ENCODE data around the gene SLIT3.

SLIT3 gene

DNA sequence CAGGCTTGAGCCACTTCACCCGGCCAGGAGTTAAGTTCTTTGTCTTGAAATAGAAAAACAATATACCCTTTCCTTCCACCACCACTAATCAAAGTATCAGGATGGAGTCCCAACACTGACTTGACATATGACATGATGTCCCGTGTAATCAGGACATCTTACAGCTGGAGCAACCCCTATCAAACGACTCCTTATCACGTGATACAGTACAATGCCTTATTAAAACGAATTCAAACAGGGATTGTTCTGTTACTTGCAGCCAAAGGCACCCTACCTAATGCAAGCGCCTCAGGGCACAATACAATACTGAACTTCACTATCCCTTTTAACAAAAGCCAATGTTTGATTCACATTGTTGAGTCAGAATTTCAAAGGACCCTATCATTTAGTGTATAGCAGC lies 261.3 kb downstream of the SLIT3 start:
- no peak for DNase-seq
- TF ChIP-seq POLR2A (IDR thresholded peaks at IDR 0.05; ENCODE audit: low read length) (no peak), GATA1 (IDR thresholded peaks at IDR 0.05; ENCODE audit: low read depth, low read length) (no peak)

DNA sequence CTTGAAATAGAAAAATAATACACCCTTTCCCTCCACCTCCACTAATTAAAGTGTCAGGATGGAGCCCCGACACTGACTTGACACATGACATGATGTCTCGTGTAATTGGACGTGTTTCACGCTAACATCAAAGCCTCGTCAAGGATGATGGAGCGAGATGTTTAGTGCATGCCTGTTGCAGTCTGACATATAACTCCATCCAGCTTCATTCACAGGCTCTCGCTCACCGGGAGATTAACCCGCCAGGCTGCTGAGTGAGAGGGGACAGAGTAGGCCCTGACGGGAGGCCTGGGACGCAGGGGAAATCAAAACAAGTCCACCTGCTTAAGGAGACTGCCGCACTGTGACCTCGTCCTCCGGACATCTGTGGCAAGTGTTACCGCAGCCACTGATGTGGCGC lies 263.5 kb downstream of the SLIT3 start:
- DNase-seq = no peak
- TF ChIP-seq POLR2A (IDR thresholded peaks at IDR 0.05; ENCODE audit: low read length) (no peak), GATA1 (IDR thresholded peaks at IDR 0.05; ENCODE audit: low read depth, low read length) (no peak)

DNA sequence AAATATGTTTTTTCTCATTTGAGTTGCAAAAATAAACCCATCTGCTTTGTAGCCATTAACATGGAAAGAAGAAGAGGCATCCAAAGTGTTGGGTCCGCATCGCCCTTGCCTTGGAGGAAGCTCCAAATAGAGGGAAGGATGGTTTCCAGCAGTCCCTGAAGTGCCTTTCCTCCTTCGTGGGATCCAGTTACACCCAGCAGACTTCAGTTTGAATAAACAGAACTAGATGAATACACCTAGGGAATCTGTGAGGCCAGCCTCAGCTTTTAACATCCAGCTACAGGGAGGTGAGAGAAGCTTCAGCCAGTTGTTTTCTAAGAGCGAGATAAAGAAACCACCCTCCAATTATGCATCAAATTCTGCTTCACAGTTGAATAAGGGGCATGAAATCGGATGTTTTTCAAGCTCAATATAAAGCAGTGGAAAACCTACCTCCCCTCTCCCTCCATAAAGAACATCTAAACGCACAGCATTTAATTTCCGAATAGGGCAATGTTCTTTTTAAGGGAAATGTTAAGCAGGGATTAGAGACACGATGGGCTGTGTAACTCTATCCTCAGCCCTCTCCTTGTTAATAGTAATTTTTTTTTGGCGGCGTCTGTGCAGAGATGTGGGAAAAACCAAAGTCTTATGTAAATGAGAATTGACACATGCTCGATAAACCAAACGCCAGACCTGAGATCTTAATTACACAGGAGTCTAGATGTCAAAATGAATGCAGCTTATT lies 264.7 kb downstream of the SLIT3 start:
- DNase-seq = no peak
- no peak for TF ChIP-seq POLR2A (IDR thresholded peaks at IDR 0.05; ENCODE audit: low read length)
- TF ChIP-seq GATA1 (IDR thresholded peaks at IDR 0.05; ENCODE audit: low read depth, low read length) = no peak

DNA sequence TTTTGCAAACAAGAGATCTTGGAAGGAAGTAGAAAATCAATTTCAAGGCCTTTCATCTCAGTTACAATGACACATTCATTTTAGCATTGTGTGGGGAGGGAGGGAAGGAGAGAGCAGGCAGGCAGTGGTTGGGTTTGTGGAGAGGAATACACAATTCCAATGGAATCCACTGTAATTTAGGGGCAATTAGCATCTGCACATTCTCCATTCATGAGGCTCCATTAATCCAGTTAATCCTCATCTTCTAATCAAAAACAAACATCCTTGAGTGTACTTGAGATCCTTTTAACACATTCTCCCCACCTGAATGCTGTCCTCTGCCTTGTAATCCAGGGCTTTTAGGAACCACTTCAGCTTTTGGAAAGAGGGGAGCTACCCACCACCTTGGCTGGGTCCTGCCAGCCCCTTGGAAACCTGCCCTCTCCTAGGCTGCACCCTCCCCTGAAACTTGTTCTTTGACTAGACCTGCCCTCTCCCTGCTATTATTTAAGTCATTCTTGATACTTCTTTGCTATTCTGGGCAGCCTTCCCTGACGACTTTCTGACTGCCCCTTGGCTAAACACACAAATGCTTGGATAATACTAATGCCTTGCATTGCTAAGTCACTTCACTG lies 271.2 kb downstream of the SLIT3 start:
- TF ChIP-seq POLR2A (IDR thresholded peaks at IDR 0.05; ENCODE audit: low read length) (no peak), GATA1 (IDR thresholded peaks at IDR 0.05; ENCODE audit: low read depth, low read length) (no peak)
- no peak for DNase-seq

DNA sequence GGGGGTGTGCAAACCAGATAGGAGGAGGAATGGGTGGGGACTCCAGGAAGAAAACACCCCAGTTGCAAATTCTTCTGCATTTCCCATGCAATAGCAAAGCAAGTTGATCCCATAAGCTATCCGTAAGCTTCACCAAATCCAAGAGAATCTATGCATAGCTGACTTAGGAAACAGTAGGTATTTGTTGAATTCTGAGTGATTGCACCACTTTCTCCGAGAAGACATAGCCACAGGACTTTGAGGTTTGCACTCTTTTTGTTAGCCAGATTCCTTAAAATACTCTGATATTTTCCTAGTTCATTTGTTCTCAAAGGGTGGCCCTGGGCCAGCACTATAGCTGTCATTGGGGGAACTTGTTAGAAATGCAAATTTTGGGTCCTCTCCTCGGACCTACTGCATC lies 271.9 kb downstream of the SLIT3 start:
- TF ChIP-seq POLR2A (IDR thresholded peaks at IDR 0.05; ENCODE audit: low read length) = no peak
- TF ChIP-seq GATA1 (IDR thresholded peaks at IDR 0.05; ENCODE audit: low read depth, low read length) = no peak
- DNase-seq = no peak

DNA sequence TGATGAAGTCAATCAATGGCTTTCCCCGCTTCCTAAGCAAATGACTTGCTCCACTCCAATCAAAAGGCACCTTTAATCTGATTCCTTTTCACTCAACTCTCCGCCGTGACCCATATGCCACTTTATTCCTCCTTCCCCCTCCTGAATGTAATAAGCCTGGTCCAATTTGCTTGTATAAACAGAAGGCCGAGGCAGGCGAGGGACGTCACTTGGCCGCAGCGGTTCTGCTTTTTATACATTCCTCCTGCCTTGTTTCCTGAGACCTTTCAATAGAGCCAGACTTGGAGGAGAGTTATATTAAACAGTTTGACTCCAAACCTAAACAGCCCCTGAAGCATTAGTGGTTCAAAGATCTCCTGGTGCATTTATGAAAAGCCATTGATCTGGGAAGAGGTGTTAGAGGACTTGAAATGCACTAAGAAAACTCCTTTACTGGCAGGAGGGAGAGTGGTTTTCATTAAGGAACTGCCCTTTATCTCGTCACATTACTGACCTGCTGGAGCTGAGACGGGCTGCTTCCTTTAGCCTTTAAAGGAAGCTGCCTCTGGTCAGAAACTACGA lies 273.4 kb downstream of the SLIT3 start:
- no peak for DNase-seq
- TF ChIP-seq GATA1 (IDR thresholded peaks at IDR 0.05; ENCODE audit: low read depth, low read length) (no peak), POLR2A (IDR thresholded peaks at IDR 0.05; ENCODE audit: low read length) (no peak)

DNA sequence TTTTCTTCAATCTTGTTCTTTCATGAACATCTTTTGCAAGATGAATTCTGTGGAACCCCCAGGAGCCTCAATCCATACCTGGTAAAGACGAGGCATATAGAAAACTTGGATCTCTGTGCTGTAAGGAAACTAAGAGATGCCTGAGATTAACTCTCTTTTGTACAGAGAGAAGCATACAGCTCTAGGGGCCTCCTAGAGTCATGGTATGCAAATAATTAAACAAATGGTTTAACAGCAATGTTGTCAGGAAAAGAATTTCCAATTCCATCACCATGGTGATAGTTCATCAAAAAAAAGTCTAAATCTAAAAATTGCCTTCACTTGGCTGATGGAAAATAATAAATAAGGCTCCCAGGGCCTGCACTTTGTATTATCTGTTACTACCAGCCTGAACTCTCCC lies 275.4 kb downstream of the SLIT3 start:
- no peak for TF ChIP-seq POLR2A (IDR thresholded peaks at IDR 0.05; ENCODE audit: low read length)
- TF ChIP-seq GATA1 (IDR thresholded peaks at IDR 0.05; ENCODE audit: low read depth, low read length) = no peak
- DNase-seq = no peak

DNA sequence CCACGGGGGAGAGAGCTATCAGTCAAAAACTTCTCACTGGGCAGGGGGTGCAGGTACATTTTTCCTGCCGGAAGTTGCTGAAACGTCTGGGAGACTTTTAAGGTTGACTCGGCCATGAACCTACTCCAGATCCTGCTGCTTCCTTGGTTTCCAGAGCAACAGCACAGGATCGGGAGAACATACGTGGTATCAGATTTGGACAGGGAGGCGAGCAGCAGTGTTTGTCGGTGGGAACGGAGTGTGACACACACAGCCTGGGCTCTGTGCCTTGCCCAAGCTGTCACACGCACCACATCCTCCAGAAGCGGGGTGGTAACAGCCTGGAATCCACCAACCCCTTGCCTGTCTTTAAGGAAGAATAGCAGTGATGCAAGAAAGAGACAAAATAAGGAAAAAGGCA lies 276.5 kb downstream of the SLIT3 start:
- DNase-seq = no peak
- TF ChIP-seq GATA1 (IDR thresholded peaks at IDR 0.05; ENCODE audit: low read depth, low read length) = no peak
- no peak for TF ChIP-seq POLR2A (IDR thresholded peaks at IDR 0.05; ENCODE audit: low read length)

DNA sequence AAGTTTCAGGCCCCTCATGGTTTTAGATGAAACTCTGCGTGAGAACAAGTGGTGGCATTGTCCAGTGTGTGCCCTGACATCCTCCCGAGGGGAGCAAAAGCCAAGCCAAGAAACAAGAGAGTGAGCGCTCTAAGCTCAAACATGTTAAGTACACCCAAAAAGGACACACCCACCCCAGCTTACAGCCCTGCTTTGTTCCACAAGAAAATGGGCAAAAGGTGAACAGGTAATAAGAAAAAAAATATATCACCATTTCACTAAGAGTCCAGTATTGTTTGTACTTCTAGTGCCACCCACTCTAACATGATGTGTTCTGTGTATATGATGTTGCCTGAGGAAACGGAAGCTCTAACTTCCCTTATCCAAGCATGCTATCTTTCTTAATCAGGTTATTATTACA lies 278.2 kb downstream of the SLIT3 start:
- TF ChIP-seq POLR2A (IDR thresholded peaks at IDR 0.05; ENCODE audit: low read length) = no peak
- no peak for TF ChIP-seq GATA1 (IDR thresholded peaks at IDR 0.05; ENCODE audit: low read depth, low read length)
- no peak for DNase-seq

DNA sequence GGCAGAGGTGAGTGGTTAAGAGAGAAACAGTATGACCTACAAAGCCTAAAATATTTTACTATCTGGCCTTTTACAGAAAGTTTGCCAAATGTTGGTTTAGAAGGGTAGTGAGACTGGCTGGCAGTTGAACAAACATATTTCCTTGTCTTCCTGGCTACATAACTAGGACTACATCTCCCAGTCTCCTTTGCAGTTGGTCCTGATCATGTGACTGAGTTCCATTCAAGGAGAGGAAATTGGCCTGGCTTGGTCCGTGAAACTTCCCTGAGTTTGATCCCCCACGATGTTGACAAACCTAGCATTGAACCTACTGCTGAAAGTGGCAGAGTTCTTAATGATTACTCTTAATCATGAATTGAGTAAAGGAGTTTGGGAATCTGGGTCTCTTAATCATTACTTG lies 280.8 kb downstream of the SLIT3 start:
- TF ChIP-seq POLR2A (IDR thresholded peaks at IDR 0.05; ENCODE audit: low read length) = no peak
- no peak for TF ChIP-seq GATA1 (IDR thresholded peaks at IDR 0.05; ENCODE audit: low read depth, low read length)
- DNase-seq = no peak

DNA sequence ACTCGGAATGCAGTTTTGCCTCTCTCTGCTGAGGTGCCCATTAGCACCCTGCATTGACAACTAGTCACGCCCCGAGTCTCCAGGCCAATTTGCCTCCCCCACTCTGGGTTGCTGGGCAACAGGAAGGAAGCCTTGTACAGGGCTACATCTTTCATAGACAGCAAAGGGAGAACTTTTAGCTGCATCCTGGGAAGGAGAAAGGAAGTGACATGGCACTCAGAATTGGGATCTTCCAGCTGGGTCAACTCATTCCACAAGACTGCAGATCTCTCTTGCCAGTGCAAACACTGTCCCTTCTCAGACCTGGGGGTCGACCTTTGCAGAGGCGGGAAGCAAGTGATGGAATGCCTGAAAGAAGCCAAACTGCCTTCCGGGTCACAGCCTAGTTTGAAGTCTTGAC lies 282.0 kb downstream of the SLIT3 start:
- no peak for TF ChIP-seq POLR2A (IDR thresholded peaks at IDR 0.05; ENCODE audit: low read length)
- TF ChIP-seq GATA1 (IDR thresholded peaks at IDR 0.05; ENCODE audit: low read depth, low read length) = no peak
- DNase-seq = no peak

DNA sequence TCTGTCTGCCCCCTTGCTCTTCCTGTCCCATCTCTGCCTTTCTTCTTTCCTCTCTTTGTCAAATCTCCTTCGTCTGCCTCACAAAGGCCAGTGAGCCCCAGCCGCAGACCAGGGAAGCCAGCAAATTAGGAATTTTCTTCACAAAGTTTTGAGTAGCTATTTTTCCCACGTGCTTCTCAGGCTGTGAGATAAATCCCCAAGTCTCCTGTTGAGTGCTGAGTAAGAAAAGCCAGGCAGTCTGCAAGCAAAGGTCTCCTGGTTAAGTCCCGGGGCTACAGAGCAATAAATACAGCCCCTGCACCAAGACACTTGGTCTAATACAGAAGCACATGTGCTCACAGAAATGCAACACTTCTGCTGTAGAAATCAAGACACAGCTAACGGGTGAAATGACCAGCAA lies 284.9 kb downstream of the SLIT3 start:
- no peak for DNase-seq

DNA sequence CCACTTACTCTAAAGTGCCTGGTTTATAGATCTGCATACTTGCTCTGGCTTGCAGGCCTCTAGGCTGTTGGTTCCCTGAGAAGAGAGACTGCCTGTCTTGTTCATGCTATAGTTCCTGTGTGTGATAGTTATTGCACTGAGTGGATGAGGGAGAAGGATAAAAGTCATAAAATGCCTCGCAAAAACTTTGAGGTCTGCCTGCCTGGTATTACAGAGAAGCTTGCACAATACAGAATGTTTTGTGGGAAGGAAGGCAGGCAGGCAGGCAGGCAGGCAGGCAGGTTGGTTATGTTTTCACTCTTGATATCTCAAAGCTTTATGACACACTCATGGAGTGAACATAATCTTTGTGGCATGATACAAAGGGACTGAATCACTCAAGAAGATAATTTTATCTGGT lies 287.1 kb downstream of the SLIT3 start:
- no peak for DNase-seq
- TF ChIP-seq GATA1 (IDR thresholded peaks at IDR 0.05; ENCODE audit: low read depth, low read length) = no peak
- TF ChIP-seq POLR2A (IDR thresholded peaks at IDR 0.05; ENCODE audit: low read length) = no peak

More for the DNA sequence above, 284.9 kb downstream of the SLIT3 start:
- TF ChIP-seq GATA1 (IDR thresholded peaks at IDR 0.05; ENCODE audit: low read depth, low read length) (no peak), POLR2A (IDR thresholded peaks at IDR 0.05; ENCODE audit: low read length) (no peak)

DNA sequence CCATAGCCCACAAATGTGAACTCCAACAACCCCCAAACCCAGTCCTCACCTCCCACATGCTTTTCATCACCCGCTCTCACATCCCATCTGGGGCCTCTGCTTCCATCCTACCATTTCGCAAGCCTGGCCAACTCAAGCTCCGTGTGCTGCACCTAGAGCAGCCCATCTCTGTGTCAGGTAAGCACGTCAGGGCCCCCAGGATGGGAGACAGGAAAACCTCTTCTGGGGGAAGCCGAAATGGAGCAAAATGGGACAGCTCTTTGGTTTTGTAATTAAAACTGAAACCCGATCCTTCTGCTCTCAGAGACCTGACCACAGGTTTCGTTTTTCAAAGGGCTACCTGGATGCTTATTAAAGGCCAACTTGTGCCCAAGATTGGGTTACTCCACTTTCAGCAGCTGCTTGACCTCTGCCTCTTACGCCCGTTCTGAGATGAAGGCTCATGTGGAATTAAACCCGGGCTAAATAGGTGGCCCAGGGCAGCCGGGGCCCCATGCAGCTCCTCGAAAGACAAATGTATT lies 287.7 kb downstream of the SLIT3 start:
- no peak for DNase-seq
- no peak for TF ChIP-seq POLR2A (IDR thresholded peaks at IDR 0.05; ENCODE audit: low read length)
- TF ChIP-seq GATA1 (IDR thresholded peaks at IDR 0.05; ENCODE audit: low read depth, low read length) = no peak

DNA sequence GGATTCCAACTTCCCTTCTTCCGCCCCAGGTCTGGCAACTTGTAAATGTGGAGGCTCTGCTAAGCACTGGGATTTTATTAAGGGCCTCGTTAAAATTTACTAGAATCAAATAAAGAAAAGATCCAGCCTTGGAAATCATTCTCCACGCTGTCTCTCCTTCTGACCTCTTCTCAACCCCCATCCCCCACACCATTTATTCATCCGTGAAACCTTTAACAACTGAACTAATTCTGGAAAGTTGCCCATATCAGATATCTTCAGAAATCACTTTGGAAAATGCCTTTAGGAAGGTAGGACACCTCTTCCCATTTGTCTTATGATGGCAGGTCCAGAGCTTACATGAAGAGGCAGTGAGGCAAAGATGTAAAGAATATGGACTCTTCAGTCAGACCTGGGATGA lies 288.5 kb downstream of the SLIT3 start:
- TF ChIP-seq POLR2A (IDR thresholded peaks at IDR 0.05; ENCODE audit: low read length) (no peak), GATA1 (IDR thresholded peaks at IDR 0.05; ENCODE audit: low read depth, low read length) (no peak)
- DNase-seq = no peak

All from erythroblast (primary cell).